Peyer's patch (tissue), 4 donors: Measurements from ENCODE around the gene TNFRSF21.

Experiments
- CTCF ChIP-seq, 6 experiments: fragments of 450-650 bp in 4 of 6; fragments of 200-600 bp in 2 of 6; sonication (generic) in 1 of 6; IDR thresholded peaks; one replicate each; pipeline ENCODE4 v1.5.1; 2017 to 2019; ENCODE audit warnings: antibody characterized with exemption in 6 of 6, mild to moderate bottlenecking in 3 of 6, moderate library complexity in 1 of 6
- POLR2A ChIP-seq, 2 donors: fragments of 450-650 bp; IDR thresholded peaks; one replicate each; pipeline ENCODE4 v1.5.1; 2017; ENCODE audit warnings: antibody characterized with exemption in 2 of 2, mild to moderate bottlenecking in 2 of 2, moderate library complexity in 2 of 2

- TF ChIP-seq CTCF (IDR thresholded peaks at IDR 0.05), result no peak
- TF ChIP-seq POLR2A (IDR thresholded peaks at IDR 0.05), result no peak
Measured at GRCh38 chr6:47229255-47229654, 80.5 kb downstream of the TNFRSF21 start.
